SKM-1 (cell line): ENCODE data around the gene FAAP100.
A peak's percentile ranks its signal among the peaks of the same experiment; 100 is the strongest.

Experiments used
- DNase-seq: peaks from one replicate; lab custom pipeline; 2025; ENCODE audit not compliant: unreplicated experiment; lab: John Stamatoyannopoulos, UW

Gene FAAP100

GRCh38 chr17:81527591-81528383 lies 24.4 kb downstream of the FAAP100 start, which contains the start of gene FSCN2:
Gene FSCN2 (plus strand): TSS chr17:81528377. CDS start chr17:81528532, 155 bp downstream.
- no peak for DNase-seq

- no peak for DNase-seq
Measured at GRCh38 chr17:81526662-81527571, 25.2 kb downstream of the FAAP100 start.

GRCh38 chr17:81524865-81525159 lies 27.3 kb downstream of the FAAP100 start:
- DNase-seq = no peak

- no peak for DNase-seq
Measured at GRCh38 chr17:81524039-81524864, 27.9 kb downstream of the FAAP100 start.

- no peak for DNase-seq
Measured at GRCh38 chr17:81523402-81524038, 28.6 kb downstream of the FAAP100 start.

GRCh38 chr17:81522491-81523401 lies 29.4 kb downstream of the FAAP100 start:
- no peak for DNase-seq

- no peak for DNase-seq
Measured at GRCh38 chr17:81520021-81520901, 31.9 kb downstream of the FAAP100 start.

GRCh38 chr17:81519284-81520020 lies 32.7 kb downstream of the FAAP100 start:
- no peak for DNase-seq

- DNase-seq = no peak
Measured at GRCh38 chr17:81518785-81519283, 33.3 kb downstream of the FAAP100 start.

GRCh38 chr17:81518113-81518784 lies 33.9 kb downstream of the FAAP100 start:
- DNase-seq = no peak

- no peak for DNase-seq
Measured at GRCh38 chr17:81517339-81518112, 34.6 kb downstream of the FAAP100 start.

GRCh38 chr17:81517009-81517338 lies 35.2 kb downstream of the FAAP100 start:
- DNase-seq = no peak

- DNase-seq = no peak
Measured at GRCh38 chr17:81516439-81516838, 35.7 kb downstream of the FAAP100 start.

GRCh38 chr17:81515530-81516041 lies 36.6 kb downstream of the FAAP100 start:
- no peak for DNase-seq

- peak; percentile 31 for DNase-seq
Measured at GRCh38 chr17:81514739-81515529, 37.2 kb downstream of the FAAP100 start.

GRCh38 chr17:81514489-81514738 lies 37.7 kb downstream of the FAAP100 start:
- DNase-seq = no peak
